ENCODE measurements around the gene SLC28A3. TPM values are rescaled to one million over a fixed set of nuclear protein-coding genes. Genes with fewer than 3 reads are reported as not detected.

Gene SLC28A3
- total RNA-seq, 1 experiment from 2014 or later: not detected

- Histone ChIP-seq H3K27me3 (ENCODE audit: control insufficient read depth, insufficient read depth, low read length) (no peaks in the 10 kb centered on the region; the same call in 1 of the 2 replicates), H3K4me1 (ENCODE audit: control insufficient read depth, insufficient read depth, low read length) (no peaks in the 10 kb centered on the region), H3K27ac (ENCODE audit: low read length) (no peak overlapping the region), H3K9me3 (ENCODE audit: control insufficient read depth, insufficient read depth, low read depth, low read length) (no peaks in the 10 kb centered on the region), H3K4me3 (ENCODE audit: low read depth in 2 of 2, low read length in 2 of 2) (no peak overlapping the region), H3K36me3 (ENCODE audit: control insufficient read depth, insufficient read depth, low read length) (no peaks in the 10 kb centered on the region)
- DNase-seq (ENCODE audit: low read depth, low spot score) (no peak), ATAC-seq (no peak)
- in situ Hi-C loops (cut with HindIII; ENCODE audit: low pct_unique_long_range_greater_than_20kb, low sequenced_read_pairs): no loop called here
- ChIA-PET CTCF (no interaction called here), POLR2A (no interaction called here)
- intact Hi-C loops (cut with micrococcal nuclease; ENCODE audit: unreplicated experiment): no loop called here
- no peak for TF ChIP-seq REST (IDR thresholded peaks at IDR 0.05; ENCODE audit: insufficient read depth in 1 of 2, low read depth in 2 of 2, low read length in 1 of 2)
- no peak for TF ChIP-seq SIN3A (IDR thresholded peaks at IDR 0.05; ENCODE audit: borderline replicate concordance, insufficient read depth, low read depth, low read length)
- TF ChIP-seq CTCF (IDR thresholded peaks at IDR 0.05): no peak
- TF ChIP-seq TCF7L2 (IDR thresholded peaks at IDR 0.05; ENCODE audit: low read depth, low read length): no peak
- no peak for TF ChIP-seq POLR2AphosphoS5 (IDR thresholded peaks at IDR 0.05; ENCODE audit: low read depth, low read length)
- BruUV-seq (replicated peaks): no TSS peak
Measured at GRCh38 chr9:84255696-84256095, 84.9 kb downstream of the SLC28A3 start.

GRCh38 chr9:84254972-84255371, 85.6 kb downstream of the SLC28A3 start:
- intact Hi-C loops (cut with micrococcal nuclease; ENCODE audit: unreplicated experiment) (no loop called here), in situ Hi-C loops (cut with HindIII; ENCODE audit: low pct_unique_long_range_greater_than_20kb, low sequenced_read_pairs) (no loop called here)
- no peak for TF ChIP-seq SIN3A (IDR thresholded peaks at IDR 0.05; ENCODE audit: borderline replicate concordance, insufficient read depth, low read depth, low read length)
- TF ChIP-seq POLR2AphosphoS5 (IDR thresholded peaks at IDR 0.05; ENCODE audit: low read depth, low read length): no peak
- TF ChIP-seq TCF7L2 (IDR thresholded peaks at IDR 0.05; ENCODE audit: low read depth, low read length): no peak
- TF ChIP-seq CTCF (IDR thresholded peaks at IDR 0.05): no peak
- TF ChIP-seq REST (IDR thresholded peaks at IDR 0.05; ENCODE audit: insufficient read depth in 1 of 2, low read depth in 2 of 2, low read length in 1 of 2): no peak
- Histone ChIP-seq H3K4me1 (ENCODE audit: control insufficient read depth, insufficient read depth, low read length) (no peaks in the 10 kb centered on the region), H3K36me3 (ENCODE audit: control insufficient read depth, insufficient read depth, low read length) (no peaks in the 10 kb centered on the region), H3K9me3 (ENCODE audit: control insufficient read depth, insufficient read depth, low read depth, low read length) (no peaks in the 10 kb centered on the region), H3K27ac (ENCODE audit: low read length) (no peak overlapping the region), H3K27me3 (ENCODE audit: control insufficient read depth, insufficient read depth, low read length) (no peaks in the 10 kb centered on the region; the same call in 1 of the 2 replicates), H3K4me3 (ENCODE audit: low read depth in 2 of 2, low read length in 2 of 2) (no peak overlapping the region)
- ChIA-PET CTCF (no interaction called here), POLR2A (no interaction called here)
- ATAC-seq: no peak
- no TSS peak for BruUV-seq (replicated peaks)
- no peak for DNase-seq (ENCODE audit: low read depth, low spot score)
